GM12872 (cell line): Measurements from ENCODE around the gene CBLB.

Source experiments
- CTCF ChIP-seq: IDR thresholded peaks from 3 replicates; pipeline ENCODE4 v1.5.1; 2011; ENCODE audit warnings: low read depth, mild to moderate bottlenecking, low read length, moderate library complexity; ENCODE audit not compliant: insufficient read depth

CBLB gene

GRCh38 chr3:105812194-105812586 is 56.6 kb downstream of the CBLB start:
- TF ChIP-seq CTCF: no peak

- TF ChIP-seq CTCF: no peak
Measured at GRCh38 chr3:105811518-105812193, 57.2 kb downstream of the CBLB start.

- no peak for TF ChIP-seq CTCF
Measured at GRCh38 chr3:105809208-105809888, 59.5 kb downstream of the CBLB start.

- TF ChIP-seq CTCF: no peak
Measured at GRCh38 chr3:105807701-105808100, 61.1 kb downstream of the CBLB start.

- TF ChIP-seq CTCF: no peak
Measured at GRCh38 chr3:105807146-105807545, 61.7 kb downstream of the CBLB start.

- TF ChIP-seq CTCF: no peak
Measured at GRCh38 chr3:105806359-105806758, 62.5 kb downstream of the CBLB start.

- no peak for TF ChIP-seq CTCF
Measured at GRCh38 chr3:105805404-105805803, 63.4 kb downstream of the CBLB start.
